ENCODE data around the gene PIK3CA. TPM values are rescaled to one million over a fixed set of nuclear protein-coding genes. Genes with fewer than 3 reads are reported as not detected.

The PIK3CA gene
- total RNA-seq, 1 experiment from 2014 or later: 12.0 TPM

GRCh38 chr3:179266701-179267211, 118.6 kb downstream of the PIK3CA start:
- DNase-seq: no peak
- no peak overlapping the region for H3K27ac Mint-ChIP-seq
- Histone ChIP-seq H3K56ac (ENCODE audit: insufficient read length, low read depth, low read length) (no peak overlapping the region), H2AK5ac (ENCODE audit: insufficient read length, low read length) (no peak overlapping the region), H4K8ac (replicated peaks; ENCODE audit: insufficient read length, low read depth, low read length) (no peak overlapping the region), H2BK120ac (ENCODE audit: low read depth, low read length, poor library complexity, severe bottlenecking) (no peak overlapping the region), H2BK5ac (ENCODE audit: insufficient read length, low read length) (no peak overlapping the region), H4K5ac (ENCODE audit: insufficient read length, low read depth, low read length) (no peak overlapping the region), H3K27me3 (ENCODE audit: insufficient read depth, low read length) (no peaks in the 10 kb centered on the region), H3K4ac (ENCODE audit: low read depth, low read length) (no peak overlapping the region), H3K79me2 (ENCODE audit: insufficient read depth, low read length) (no peaks in the 10 kb centered on the region), H3K23me2 (ENCODE audit: insufficient read length, low read depth, low read length, poor library complexity, severe bottlenecking) (no peaks in the 10 kb centered on the region), H3K9me3 (ENCODE audit: control insufficient read depth, low read depth, low read length) (no peaks in the 10 kb centered on the region), H2BK20ac (ENCODE audit: low read depth, low read length, poor library complexity, severe bottlenecking) (no peak overlapping the region), H3K79me1 (ENCODE audit: insufficient read depth, low read depth, low read length, poor library complexity, severe bottlenecking) (no peaks in the 10 kb centered on the region), H2BK12ac (ENCODE audit: insufficient read length, low read depth, low read length) (no peak overlapping the region), H3K18ac (ENCODE audit: insufficient read length, low read depth, low read length) (no peak overlapping the region), H3K4me1 (ENCODE audit: insufficient read depth, low read length) (no peaks in the 10 kb centered on the region), H4K91ac (ENCODE audit: insufficient read length, low read depth, low read length) (no peak overlapping the region), H3K4me2 (ENCODE audit: insufficient read depth, insufficient read length, low read length) (no peak overlapping the region), H2BK15ac (ENCODE audit: low read depth, low read length) (no peak overlapping the region), H3K9ac (ENCODE audit: extremely low read depth, insufficient read length, low read length) (no peak overlapping the region), H2AFZ (ENCODE audit: low read length) (no peak overlapping the region), H3K27ac (ENCODE audit: insufficient read length, low read depth, low read length) (no peak overlapping the region), H3T11ph (ENCODE audit: low read length) (no peak overlapping the region), H3K23ac (ENCODE audit: insufficient read length, low read depth, low read length) (no peak overlapping the region), H4K20me1 (ENCODE audit: control insufficient read depth, insufficient read depth, insufficient read length) (no peaks in the 10 kb centered on the region), H3K14ac (ENCODE audit: insufficient read depth, low read length) (no peak overlapping the region)
- H3K4me3 Mint-ChIP-seq: no peak overlapping the region
- no CpG with 5 or more reads among the region's 21 CpGs for WGBS (ENCODE audit: extremely low coverage, insufficient read length, low lambda C conversion rate)
- peaks cover 1 to 4% (median 2%) of the 10 kb centered on the region in 3 experiments; a peak in 3 of 7 replicates for H3K36me3 Mint-ChIP-seq (ENCODE audit: insufficient read depth in 1 of 3, low read depth in 3 of 3)
- 0 out of 4 replicates have a peak, but pooled peaks cover 0 to 2% of the 10 kb centered on the region in 2 experiments for H3K4me1 Mint-ChIP-seq
- TF ChIP-seq CTCF (conservative IDR thresholded peaks at IDR 0.05): no peak
- peaks cover 0 to 2% of the 10 kb centered on the region in 2 experiments; a peak in 1 of 5 replicates for H3K9me3 Mint-ChIP-seq
- H3K27me3 Mint-ChIP-seq (ENCODE audit: low read depth): peaks cover 13% of the 10 kb centered on the region

All from H9 (cell line).